IMR-90 (cell line): ENCODE measurements around the gene LTBP1. TPM values are rescaled to one million over a fixed set of nuclear protein-coding genes. Genes with fewer than 3 reads are reported as not detected.

ENCODE experiments used
- ATAC-seq: fragments of 200-7000 bp; cut with Tn5 transposase; 2 replicates; pipeline ENCODE4 v1.9.1; 2020; ENCODE audit warnings: low read depth, mild to moderate bottlenecking, moderate library complexity
- BruUV-seq: library from RNA; stranded (reverse); fragments of 400-500 nt; replicated peaks from 2 replicates; lab custom pipeline; 2021; lab: Mats Ljungman, UMichigan
- CTCF ChIA-PET: fragments of 300-600 bp; formaldehyde crosslinking; extraction: SDS; loops from one replicate; lab custom pipeline; 2021; ENCODE audit warnings: antibody characterized with exemption; lab: Yijun Ruan, JAX
- POLR2A ChIA-PET: fragments of 300-600 bp; sonication (Branson Sonifier 250); formaldehyde crosslinking; loops from one replicate; lab custom pipeline; 2022; ENCODE audit warnings: antibody characterized with exemption; ENCODE audit not compliant: unreplicated experiment; lab: Charles Lee
- DNase-seq: peaks from one replicate; pipeline ENCODE4 v3.0.0; 2013
- H2AFZ ChIP-seq: replicated peaks from 2 replicates; pipeline ENCODE3; 2013; ENCODE audit warnings: low read length, mild to moderate bottlenecking; ENCODE audit not compliant: poor library complexity
- H2AK5ac ChIP-seq: 2 replicates; pipeline ENCODE4 v1.6.1; 2013; ENCODE audit warnings: low read depth, low read length, inconsistent platforms
- H2AK9ac ChIP-seq: replicated peaks from 2 replicates; pipeline ENCODE3; 2013; ENCODE audit warnings: mild to moderate bottlenecking, low read depth, low read length, moderate library complexity; ENCODE audit not compliant: poor library complexity
- H2BK120ac ChIP-seq: 2 replicates; pipeline ENCODE4 v1.6.1; 2013; ENCODE audit warnings: low read depth, low read length, inconsistent platforms
- H2BK15ac ChIP-seq: 3 replicates; pipeline ENCODE4 v1.6.1; 2013; ENCODE audit warnings: low read depth, low read length, inconsistent platforms
- H2BK20ac ChIP-seq: 2 replicates; pipeline ENCODE4 v1.6.1; 2013; ENCODE audit warnings: low read depth, mild to moderate bottlenecking, inconsistent platforms, low read length, moderate library complexity
- H2BK5ac ChIP-seq: 2 replicates; pipeline ENCODE4 v1.6.1; 2013; ENCODE audit warnings: mild to moderate bottlenecking, low read depth, low read length, inconsistent platforms; ENCODE audit not compliant: poor library complexity, severe bottlenecking
- H3K14ac ChIP-seq: replicated peaks from 2 replicates; pipeline ENCODE4 v1.6.1; 2013; ENCODE audit warnings: low read depth, low read length, inconsistent platforms
- H3K18ac ChIP-seq: 2 replicates; pipeline ENCODE4 v1.6.1; 2013; ENCODE audit warnings: low read depth, low read length, control low read depth
- H3K23ac ChIP-seq: 2 replicates; pipeline ENCODE4 v1.6.1; 2013; ENCODE audit warnings: low read depth, low read length, inconsistent platforms
- H3K27ac ChIP-seq: 2 replicates; pipeline ENCODE4 v1.5.1; 2013; ENCODE audit warnings: mild to moderate bottlenecking, control low read depth, low read length; ENCODE audit not compliant: insufficient read depth
- H3K27me3 ChIP-seq: 2 replicates; pipeline ENCODE4 v1.6.1; 2013; ENCODE audit warnings: low read length; ENCODE audit not compliant: control insufficient read depth, insufficient read depth
- H3K36me3 ChIP-seq: 2 replicates; pipeline ENCODE4 v1.6.1; 2013; ENCODE audit warnings: low read length, mixed read lengths; ENCODE audit not compliant: control insufficient read depth, insufficient read depth
- H3K4ac ChIP-seq: 2 replicates; pipeline ENCODE4 v1.6.1; 2013; ENCODE audit warnings: low read depth, low read length, inconsistent platforms
- H3K4me1 ChIP-seq: 2 replicates; pipeline ENCODE4 v1.6.1; 2013; ENCODE audit warnings: low read length, mixed read lengths; ENCODE audit not compliant: control insufficient read depth, insufficient read depth
- H3K4me2 ChIP-seq: 2 replicates; pipeline ENCODE4 v1.6.1; 2013; ENCODE audit warnings: low read depth, mild to moderate bottlenecking, control low read depth, low read length, moderate library complexity
- H3K4me3 ChIP-seq: 2 replicates; pipeline ENCODE4 v1.5.1; 2013; ENCODE audit warnings: low read depth, mild to moderate bottlenecking, control low read depth, low read length, moderate library complexity; ENCODE audit not compliant: insufficient read depth
- H3K56ac ChIP-seq: 2 replicates; pipeline ENCODE4 v1.6.1; 2013; ENCODE audit warnings: low read length, inconsistent platforms; ENCODE audit not compliant: insufficient read depth; ENCODE audit errors: extremely low read depth
- H3K79me1 ChIP-seq, 2 experiments: 2 replicates each; pipeline ENCODE4 v1.6.1; 2013; ENCODE audit warnings: low read length in 2 of 2, inconsistent platforms in 1 of 2, low read depth in 1 of 2
- H3K9ac ChIP-seq: 2 replicates; pipeline ENCODE4 v1.6.1; 2013; ENCODE audit warnings: low read depth, low read length, control low read depth
- H3K9me1 ChIP-seq: 2 replicates; pipeline ENCODE4 v1.6.1; 2013; ENCODE audit warnings: low read length, inconsistent platforms; ENCODE audit not compliant: insufficient read depth
- H3K9me3 ChIP-seq: 2 replicates; pipeline ENCODE4 v1.6.1; 2013; ENCODE audit warnings: low read length; ENCODE audit not compliant: control insufficient read depth, insufficient read depth
- H4K20me1 ChIP-seq: 2 replicates; pipeline ENCODE4 v1.6.1; 2013; ENCODE audit warnings: low read length, inconsistent platforms; ENCODE audit not compliant: insufficient read depth
- H4K5ac ChIP-seq: 2 replicates; pipeline ENCODE4 v1.6.1; 2013; ENCODE audit warnings: mild to moderate bottlenecking, low read depth, low read length, control low read depth
- H4K8ac ChIP-seq, 2 experiments: 2 replicates each; pipeline ENCODE4 v1.6.1; 2013; ENCODE audit warnings: low read depth in 2 of 2, low read length in 2 of 2, control low read depth in 1 of 2, inconsistent platforms in 1 of 2
- H4K91ac ChIP-seq: 2 replicates; pipeline ENCODE4 v1.6.1; 2013; ENCODE audit warnings: low read depth, low read length, inconsistent platforms; ENCODE audit not compliant: insufficient read depth
- BHLHE40 ChIP-seq: fragments of 150-350 bp; IDR thresholded peaks from 2 replicates; pipeline ENCODE4 v1.6.1; 2016; ENCODE audit warnings: mild to moderate bottlenecking, low read depth, low read length
- CEBPB ChIP-seq: IDR thresholded peaks from 2 replicates; pipeline ENCODE4 v1.6.1; 2012; ENCODE audit warnings: low read depth, low read length, improper control_type of control experiment
- CTCF ChIP-seq: conservative IDR thresholded peaks from 2 replicates; pipeline ENCODE4 v1.5.1; 2012; ENCODE audit warnings: mild to moderate bottlenecking, low read depth, low read length, improper control_type of control experiment
- MAFK ChIP-seq: IDR thresholded peaks from 2 replicates; pipeline ENCODE4 v1.6.1; 2012; ENCODE audit warnings: low read depth, low read length, improper control_type of control experiment
- POLR2A ChIP-seq: IDR thresholded peaks from 2 replicates; pipeline ENCODE4 v1.6.1; 2012; ENCODE audit warnings: mild to moderate bottlenecking, low read depth, low read length
- WGBS, 2 experiments: methylation state at CpG; one replicate each; pipeline versions ENCODE4 v1.1.5 to v1.1.7; 2013; ENCODE audit warnings: missing lambda C conversion rate in 2 of 2; ENCODE audit not compliant: insufficient read length in 1 of 2; ENCODE audit errors: extremely low coverage in 2 of 2; 5-methylcytosine and 5-hydroxymethylcytosine counted together
- dilution Hi-C: fragments of 300-500 bp; cut with HindIII; formaldehyde crosslinking; loops from one replicate; pipeline ENCODE4 v1.14.3; 2018; ENCODE audit warnings: low sequenced_read_pairs; ENCODE audit not compliant: unreplicated experiment
- in situ Hi-C: fragments of 300-500 bp; cut with MboI; formaldehyde crosslinking; loops from 3 replicates; pipeline ENCODE4 v1.14.3; 2019; ENCODE audit warnings: low sequenced_read_pairs, inconsistent platforms, mixed read lengths
- intact Hi-C: fragments of 100-400 bp; cut with micrococcal nuclease; formaldehyde crosslinking; loops from 2 replicates; pipeline ENCODE4 v1.10.0; 2022
- polyA plus RNA-seq, 3 experiments: library from polyadenylated mRNA; depleted of rRNA; stranded (reverse); fragments of >200 nt; gene quantifications; 2 replicates each; pipeline ENCODE4 v1.2.3, GENCODE V29; 2012; ENCODE audit warnings: low replicate concordance in 1 of 3
- total RNA-seq: library from RNA; depleted of rRNA; stranded (reverse); fragments of >200 nt; gene quantifications from 2 replicates; pipeline ENCODE4 v1.2.3, GENCODE V29; 2012

LTBP1 gene
- total and polyA plus RNA-seq, 2 of the 4 experiments (the other 2 are of a cell fraction), result 235 to 326 TPM

GRCh38 chr2:33240178-33240577 is 293.4 kb downstream of the LTBP1 start:
- in situ Hi-C loops (no loop called here), dilution Hi-C loops (no loop called here), intact Hi-C loops (no loop called here)
- no peaks in the 10 kb centered on the region for H3K9me3 ChIP-seq
- H4K5ac ChIP-seq, result no peak overlapping the region
- H3K23ac ChIP-seq, result no peak overlapping the region
- H3K27me3 ChIP-seq, result no peaks in the 10 kb centered on the region
- H2BK120ac ChIP-seq, result no peak overlapping the region
- CTCF ChIA-PET, result interaction anchor here (0.5 kb wide), 1 partner anchor 31 kb away, joined by 3 read pairs; no protein-coding TSS in a partner anchor
- peaks cover 2% of the 10 kb centered on the region; the same call in 1 of the 2 replicates for H3K9me1 ChIP-seq
- no peak overlapping the region for H2BK15ac ChIP-seq
- H3K4me3 ChIP-seq, result no peak overlapping the region
- H3K4me1 ChIP-seq, result peaks cover 12% of the 10 kb centered on the region
- BruUV-seq, result no TSS peak
- POLR2A ChIA-PET, result no interaction called here
- peak overlapping the region; percentile 24; the same call in 1 of the 2 replicates for H3K14ac ChIP-seq
- H4K20me1 ChIP-seq, result no peaks in the 10 kb centered on the region
- WGBS, 2 experiments, result no CpG with 5 or more reads among the region's 4 CpGs
- no peak overlapping the region for H2AK9ac ChIP-seq
- no peak overlapping the region for H2AK5ac ChIP-seq
- peak overlapping the region; percentile 91 for H2BK5ac ChIP-seq
- no peak overlapping the region for H2AFZ ChIP-seq
- H4K91ac ChIP-seq, result no peak overlapping the region
- H3K36me3 ChIP-seq, result peaks cover 9% of the 10 kb centered on the region
- no peak overlapping the region; the same call in 1 of the 2 replicates for H3K4ac ChIP-seq
- 0 out of 2 replicates have a peak overlapping the region, but pooled peaks have one; percentile 32 for H2BK20ac ChIP-seq
- no peak overlapping the region for H3K18ac ChIP-seq
- H3K9ac ChIP-seq, result no peak overlapping the region
- TF ChIP-seq MAFK, result no peak
- TF ChIP-seq CEBPB, result peak; percentile 41; the same call in 1 of the 2 replicates
- TF ChIP-seq BHLHE40, result peak; percentile 80
- no peak for TF ChIP-seq POLR2A
- TF ChIP-seq CTCF, result no peak
- no peak overlapping the region for H3K4me2 ChIP-seq
- H3K79me1 ChIP-seq, result peaks cover 27 to 45% of the 10 kb centered on the region in 2 experiments
- ATAC-seq (peak; percentile 28), DNase-seq (peak; percentile 92)
- peak overlapping the region in 1 of 2 experiments; percentile 18; a peak in 1 of 4 replicates for H4K8ac ChIP-seq
- H3K27ac ChIP-seq, result no peak overlapping the region
- no peak overlapping the region for H3K56ac ChIP-seq
